ENCODE results near the gene ATP2C2.

- TF ChIP-seq, protein P1, sequence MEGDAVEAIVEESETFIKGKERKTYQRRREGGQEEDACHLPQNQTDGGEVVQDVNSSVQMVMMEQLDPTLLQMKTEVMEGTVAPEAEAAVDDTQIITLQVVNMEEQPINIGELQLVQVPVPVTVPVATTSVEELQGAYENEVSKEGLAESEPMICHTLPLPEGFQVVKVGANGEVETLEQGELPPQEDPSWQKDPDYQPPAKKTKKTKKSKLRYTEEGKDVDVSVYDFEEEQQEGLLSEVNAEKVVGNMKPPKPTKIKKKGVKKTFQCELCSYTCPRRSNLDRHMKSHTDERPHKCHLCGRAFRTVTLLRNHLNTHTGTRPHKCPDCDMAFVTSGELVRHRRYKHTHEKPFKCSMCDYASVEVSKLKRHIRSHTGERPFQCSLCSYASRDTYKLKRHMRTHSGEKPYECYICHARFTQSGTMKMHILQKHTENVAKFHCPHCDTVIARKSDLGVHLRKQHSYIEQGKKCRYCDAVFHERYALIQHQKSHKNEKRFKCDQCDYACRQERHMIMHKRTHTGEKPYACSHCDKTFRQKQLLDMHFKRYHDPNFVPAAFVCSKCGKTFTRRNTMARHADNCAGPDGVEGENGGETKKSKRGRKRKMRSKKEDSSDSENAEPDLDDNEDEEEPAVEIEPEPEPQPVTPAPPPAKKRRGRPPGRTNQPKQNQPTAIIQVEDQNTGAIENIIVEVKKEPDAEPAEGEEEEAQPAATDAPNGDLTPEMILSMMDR (IDR thresholded peaks at IDR 0.05), result no peak
- TF ChIP-seq POLR2A (IDR thresholded peaks at IDR 0.05), result no peak
Measured at GRCh38 chr16:84392031-84392360, 23.7 kb downstream of the ATP2C2 start.
